Measurements from ENCODE around the gene ATP12A.
"Not testable (repeated sequence)": the region's sequence is repeated elsewhere in the genome, so short reads cannot be mapped to it uniquely, and the experiment has no call there.

ATP12A gene

GRCh38 chr13:24730873-24731567, 50.8 kb downstream of the ATP12A start:
- DNase-seq (ENCODE audit: low read depth, low spot score): not testable (repeated sequence)

GRCh38 chr13:24734950-24735349, 54.7 kb downstream of the ATP12A start:
- no peak for DNase-seq (ENCODE audit: low read depth, low spot score)

GRCh38 chr13:24737042-24737441, 56.8 kb downstream of the ATP12A start:
- no peak for DNase-seq (ENCODE audit: low read depth, low spot score)

GRCh38 chr13:24738366-24738847, 58.2 kb downstream of the ATP12A start:
- no peak for DNase-seq (ENCODE audit: low read depth, low spot score)

- no peak for DNase-seq (ENCODE audit: low read depth, low spot score)
Measured at GRCh38 chr13:24740014-24740890, 60.0 kb downstream of the ATP12A start.

GRCh38 chr13:24741016-24741662, 60.9 kb downstream of the ATP12A start:
- DNase-seq (ENCODE audit: low read depth, low spot score): no peak

GRCh38 chr13:24741791-24742190, 61.6 kb downstream of the ATP12A start:
- DNase-seq (ENCODE audit: low read depth, low spot score): no peak

GRCh38 chr13:24742294-24742693, 62.1 kb downstream of the ATP12A start:
- no peak for DNase-seq (ENCODE audit: low read depth, low spot score)

GRCh38 chr13:24742977-24743376, 62.8 kb downstream of the ATP12A start:
- no peak for DNase-seq (ENCODE audit: low read depth, low spot score)

GRCh38 chr13:24744247-24744646, 64.0 kb downstream of the ATP12A start:
- DNase-seq (ENCODE audit: low read depth, low spot score): no peak

- DNase-seq (ENCODE audit: low read depth, low spot score): no peak
Measured at GRCh38 chr13:24745516-24745860, 65.3 kb downstream of the ATP12A start.

GRCh38 chr13:24745861-24746617, 65.8 kb downstream of the ATP12A start:
- DNase-seq (ENCODE audit: low read depth, low spot score): no peak

- DNase-seq (ENCODE audit: low read depth, low spot score): no peak
Measured at GRCh38 chr13:24746618-24747247, 66.5 kb downstream of the ATP12A start.

- DNase-seq (ENCODE audit: low read depth, low spot score): no peak
Measured at GRCh38 chr13:24747248-24748060, 67.2 kb downstream of the ATP12A start.

GRCh38 chr13:24748061-24748400, 67.8 kb downstream of the ATP12A start:
- no peak for DNase-seq (ENCODE audit: low read depth, low spot score)

- no peak for DNase-seq (ENCODE audit: low read depth, low spot score)
Measured at GRCh38 chr13:24759197-24759596, 79.0 kb downstream of the ATP12A start.

Data from iPS DF 19.7 (cell line).